SK-N-SH treated with all-trans-retinoic acid at 6 μM for 48 hours (cell line): ENCODE data around the gene BEST1.

Experiments
- ATAC-seq: fragments of 200-7000 bp; cut with Tn5 transposase; 3 replicates; pipeline ENCODE4 v1.9.1; 2020; ENCODE audit warnings: mild to moderate bottlenecking, moderate library complexity
- ARNTL ChIP-seq: fragments of 450-650 bp; formaldehyde crosslinking; IDR thresholded peaks from 2 replicates; pipeline ENCODE4 v1.5.0; 2020; ENCODE audit warnings: low read depth, mild to moderate bottlenecking, moderate library complexity, borderline replicate concordance
- GLIS3 ChIP-seq: fragments of 250-450 bp; sonication (Bioruptor Pico); IDR thresholded peaks from 2 replicates; pipeline ENCODE4 v1.5.0; 2020; ENCODE audit warnings: mild to moderate bottlenecking, moderate library complexity
- ISL1 ChIP-seq: fragments of 250-450 bp; sonication (Bioruptor Pico); IDR thresholded peaks from 2 replicates; pipeline ENCODE4 v2.1.2; 2022; ENCODE audit warnings: mild to moderate bottlenecking, moderate library complexity
- OSR1 ChIP-seq: fragments of 250-450 bp; sonication (Bioruptor Pico); IDR thresholded peaks from 2 replicates; pipeline ENCODE4 v1.8.0; 2022; ENCODE audit warnings: moderate library complexity, mild to moderate bottlenecking, inconsistent platforms
- RARB ChIP-seq: fragments of 250-450 bp; sonication (Bioruptor Pico); IDR thresholded peaks from 2 replicates; pipeline ENCODE4 v1.8.0; 2021; ENCODE audit warnings: mild to moderate bottlenecking, moderate library complexity
- SNAI2 ChIP-seq: fragments of 250-450 bp; sonication (Bioruptor Pico); IDR thresholded peaks from 2 replicates; pipeline ENCODE4 v1.5.0; 2020; ENCODE audit warnings: mild to moderate bottlenecking, moderate library complexity
- TCF4 ChIP-seq: fragments of 250-450 bp; sonication (Bioruptor Pico); IDR thresholded peaks from 2 replicates; pipeline ENCODE4 v1.8.0; 2021; ENCODE audit warnings: mild to moderate bottlenecking, moderate library complexity, borderline replicate concordance
- TOX ChIP-seq: fragments of 250-450 bp; sonication (Bioruptor Pico); IDR thresholded peaks from 2 replicates; pipeline ENCODE4 v1.8.0; 2021; ENCODE audit warnings: mild to moderate bottlenecking, moderate library complexity, borderline replicate concordance
- ZC3H10 ChIP-seq: fragments of 250-450 bp; sonication (Bioruptor Pico); IDR thresholded peaks from 2 replicates; pipeline ENCODE4 v1.5.1; 2021; ENCODE audit warnings: mild to moderate bottlenecking, moderate library complexity
- ZFP3 ChIP-seq: fragments of 250-450 bp; sonication (Bioruptor Pico); IDR thresholded peaks from 2 replicates; pipeline ENCODE4 v1.5.0; 2020; ENCODE audit warnings: mild to moderate bottlenecking, moderate library complexity
- ZFP30 ChIP-seq: fragments of 450-650 bp; formaldehyde crosslinking; IDR thresholded peaks from 2 replicates; pipeline ENCODE4 v1.5.0; 2022; ENCODE audit warnings: mild to moderate bottlenecking, moderate library complexity
- ZNF8 ChIP-seq: fragments of 450-650 bp; formaldehyde crosslinking; IDR thresholded peaks from 2 replicates; pipeline ENCODE4 v1.5.0; 2020; ENCODE audit warnings: mild to moderate bottlenecking, moderate library complexity
- TF ChIP-seq, protein P1 (sequence below): fragments of 250-450 bp; sonication (Bioruptor Pico); IDR thresholded peaks from 2 replicates; pipeline ENCODE4 v1.8.0; 2020; ENCODE audit warnings: mild to moderate bottlenecking, moderate library complexity, borderline replicate concordance
- TF ChIP-seq, protein P2 (sequence below): fragments of 250-450 bp; sonication (Bioruptor Pico); IDR thresholded peaks from 2 replicates; pipeline ENCODE4 v1.5.1; 2021; ENCODE audit warnings: mild to moderate bottlenecking, moderate library complexity
- TF ChIP-seq, protein P3 (sequence below): fragments of 250-450 bp; sonication (Bioruptor Pico); IDR thresholded peaks from 2 replicates; pipeline ENCODE4 v1.5.1; 2020; ENCODE audit warnings: low read depth, mild to moderate bottlenecking, moderate library complexity

The BEST1 gene

DNA sequence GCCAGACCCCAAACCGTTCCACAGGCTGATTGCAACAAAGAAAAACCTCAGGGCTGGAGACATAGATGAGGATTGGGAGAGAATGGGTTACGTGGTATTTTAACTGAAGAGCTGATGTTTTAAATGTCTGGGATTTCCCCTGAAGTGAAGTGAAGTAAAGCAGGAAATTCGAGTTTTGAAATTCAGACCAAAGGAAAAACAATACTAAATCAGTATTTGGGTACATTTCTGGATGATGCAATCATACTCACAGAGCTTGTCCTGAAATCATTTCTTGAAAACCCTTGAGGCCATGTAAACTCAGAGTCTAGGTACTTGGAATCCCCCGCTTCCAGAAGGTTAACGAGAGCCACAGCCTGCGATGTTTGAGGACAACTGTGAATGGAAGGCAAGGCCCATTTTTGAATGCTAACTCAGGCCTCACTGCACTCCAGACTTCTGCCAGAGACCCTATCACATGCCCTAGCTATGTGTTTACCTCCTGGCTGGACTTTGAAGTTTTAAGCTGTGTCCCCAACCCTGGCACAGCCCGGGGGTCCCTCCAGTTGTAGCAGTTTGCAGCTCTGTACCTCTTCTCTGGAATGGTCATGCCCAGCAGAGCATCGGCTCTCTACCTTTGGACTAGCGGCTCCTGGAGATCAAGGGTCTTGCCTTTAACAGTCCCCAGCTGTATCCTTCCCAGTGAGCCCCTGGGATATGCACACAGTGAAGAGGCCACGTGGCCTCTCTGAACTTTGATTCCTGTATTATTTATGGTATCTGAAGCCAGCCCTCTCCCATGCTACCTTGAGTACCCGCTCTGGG, 22.7 kb downstream of the BEST1 start:
- TF ChIP-seq, protein P1, sequence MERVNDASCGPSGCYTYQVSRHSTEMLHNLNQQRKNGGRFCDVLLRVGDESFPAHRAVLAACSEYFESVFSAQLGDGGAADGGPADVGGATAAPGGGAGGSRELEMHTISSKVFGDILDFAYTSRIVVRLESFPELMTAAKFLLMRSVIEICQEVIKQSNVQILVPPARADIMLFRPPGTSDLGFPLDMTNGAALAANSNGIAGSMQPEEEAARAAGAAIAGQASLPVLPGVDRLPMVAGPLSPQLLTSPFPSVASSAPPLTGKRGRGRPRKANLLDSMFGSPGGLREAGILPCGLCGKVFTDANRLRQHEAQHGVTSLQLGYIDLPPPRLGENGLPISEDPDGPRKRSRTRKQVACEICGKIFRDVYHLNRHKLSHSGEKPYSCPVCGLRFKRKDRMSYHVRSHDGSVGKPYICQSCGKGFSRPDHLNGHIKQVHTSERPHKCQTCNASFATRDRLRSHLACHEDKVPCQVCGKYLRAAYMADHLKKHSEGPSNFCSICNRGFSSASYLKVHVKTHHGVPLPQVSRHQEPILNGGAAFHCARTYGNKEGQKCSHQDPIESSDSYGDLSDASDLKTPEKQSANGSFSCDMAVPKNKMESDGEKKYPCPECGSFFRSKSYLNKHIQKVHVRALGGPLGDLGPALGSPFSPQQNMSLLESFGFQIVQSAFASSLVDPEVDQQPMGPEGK (CRISPR knock-in tag) = 0 out of 2 replicates have a peak, but pooled peaks have one; percentile 5
- no peak for TF ChIP-seq ZFP30 (CRISPR knock-in tag)
- ATAC-seq = no peak

DNA sequence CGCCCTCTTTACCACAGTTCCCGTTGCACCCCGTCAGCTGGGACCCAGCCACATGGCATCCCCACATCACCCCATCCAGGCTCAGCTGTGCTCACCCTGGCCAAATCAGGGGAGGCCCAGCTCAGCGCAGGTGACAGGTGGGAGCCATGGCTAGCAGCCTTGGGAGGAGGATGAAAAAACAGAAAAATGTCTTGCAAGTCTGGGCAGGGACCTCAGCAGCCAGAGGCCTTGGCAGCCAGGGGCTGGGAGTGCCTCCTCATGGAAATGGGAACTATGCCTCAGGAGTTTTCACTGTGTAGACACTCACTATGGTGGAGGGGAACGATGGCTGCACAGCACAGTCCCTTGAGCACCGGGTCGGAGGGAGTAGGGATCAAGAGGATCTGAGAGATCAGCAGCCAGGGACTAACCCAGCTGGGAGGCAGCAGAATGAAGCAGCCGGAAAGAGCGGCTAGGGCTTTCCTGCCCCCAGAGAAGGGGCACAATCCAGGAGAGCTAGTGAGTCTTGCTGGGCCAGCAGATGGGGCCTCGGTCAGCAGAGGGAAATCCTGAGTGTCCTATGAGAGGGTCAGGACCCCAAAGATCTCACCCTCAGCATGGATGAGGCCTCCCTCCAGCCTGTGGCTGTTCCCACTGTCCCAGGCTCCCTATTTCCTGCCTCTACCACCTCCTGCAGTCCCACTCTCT, 23.5 kb downstream of the BEST1 start:
- no peak for ATAC-seq
- TF ChIP-seq ZFP3 (no peak), OSR1 (no peak), TCF4 (no peak)
- TF ChIP-seq, all 23 proteins: peak for 0

DNA sequence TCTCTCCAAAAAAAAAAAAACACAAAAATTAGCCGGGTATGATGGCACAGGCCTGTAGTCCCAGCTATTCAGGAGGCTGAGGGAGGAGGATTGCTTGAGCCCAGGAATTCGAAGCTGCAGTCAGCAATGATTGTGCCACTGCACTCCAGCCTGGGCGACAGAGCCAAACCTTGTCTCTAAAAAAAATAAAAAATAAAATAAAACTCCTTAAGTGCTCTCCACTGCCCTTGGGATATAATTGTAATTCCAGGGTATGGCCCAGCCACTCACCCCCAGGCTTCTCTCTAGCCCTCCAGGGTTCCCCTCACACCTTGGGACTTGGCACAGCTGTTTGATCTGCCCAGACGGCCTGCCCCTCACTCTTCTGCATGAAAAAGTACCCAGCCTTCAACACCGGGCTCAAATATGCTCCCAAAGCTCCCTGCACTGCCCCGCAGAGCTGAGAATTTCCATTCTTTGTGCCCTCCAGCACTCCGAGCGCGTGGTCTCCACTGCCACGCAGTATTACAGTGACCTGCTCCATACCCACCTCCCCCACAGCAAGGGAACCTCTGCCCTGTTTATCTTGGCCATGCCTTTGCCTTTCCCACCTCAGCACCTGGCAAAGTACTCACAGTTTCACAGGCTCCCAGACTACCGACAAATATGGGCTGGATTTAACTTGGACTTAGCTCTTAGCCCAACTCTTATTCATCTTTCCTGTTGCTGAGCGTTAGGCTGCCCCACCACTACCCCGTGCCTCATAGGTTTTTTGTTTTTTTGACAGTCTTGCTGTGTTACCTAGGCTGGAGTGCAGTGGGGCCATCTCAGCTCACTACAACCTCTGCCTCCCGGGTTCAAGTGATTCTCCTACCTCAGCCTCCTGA, 24.8 kb downstream of the BEST1 start:
- TF ChIP-seq, protein P1 (CRISPR knock-in tag) = no peak
- TF ChIP-seq, protein P2, sequence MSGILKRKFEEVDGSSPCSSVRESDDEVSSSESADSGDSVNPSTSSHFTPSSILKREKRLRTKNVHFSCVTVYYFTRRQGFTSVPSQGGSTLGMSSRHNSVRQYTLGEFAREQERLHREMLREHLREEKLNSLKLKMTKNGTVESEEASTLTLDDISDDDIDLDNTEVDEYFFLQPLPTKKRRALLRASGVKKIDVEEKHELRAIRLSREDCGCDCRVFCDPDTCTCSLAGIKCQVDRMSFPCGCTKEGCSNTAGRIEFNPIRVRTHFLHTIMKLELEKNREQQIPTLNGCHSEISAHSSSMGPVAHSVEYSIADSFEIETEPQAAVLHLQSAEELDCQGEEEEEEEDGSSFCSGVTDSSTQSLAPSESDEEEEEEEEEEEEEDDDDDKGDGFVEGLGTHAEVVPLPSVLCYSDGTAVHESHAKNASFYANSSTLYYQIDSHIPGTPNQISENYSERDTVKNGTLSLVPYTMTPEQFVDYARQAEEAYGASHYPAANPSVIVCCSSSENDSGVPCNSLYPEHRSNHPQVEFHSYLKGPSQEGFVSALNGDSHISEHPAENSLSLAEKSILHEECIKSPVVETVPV (CRISPR knock-in tag) = no peak
- TF ChIP-seq, protein P3, sequence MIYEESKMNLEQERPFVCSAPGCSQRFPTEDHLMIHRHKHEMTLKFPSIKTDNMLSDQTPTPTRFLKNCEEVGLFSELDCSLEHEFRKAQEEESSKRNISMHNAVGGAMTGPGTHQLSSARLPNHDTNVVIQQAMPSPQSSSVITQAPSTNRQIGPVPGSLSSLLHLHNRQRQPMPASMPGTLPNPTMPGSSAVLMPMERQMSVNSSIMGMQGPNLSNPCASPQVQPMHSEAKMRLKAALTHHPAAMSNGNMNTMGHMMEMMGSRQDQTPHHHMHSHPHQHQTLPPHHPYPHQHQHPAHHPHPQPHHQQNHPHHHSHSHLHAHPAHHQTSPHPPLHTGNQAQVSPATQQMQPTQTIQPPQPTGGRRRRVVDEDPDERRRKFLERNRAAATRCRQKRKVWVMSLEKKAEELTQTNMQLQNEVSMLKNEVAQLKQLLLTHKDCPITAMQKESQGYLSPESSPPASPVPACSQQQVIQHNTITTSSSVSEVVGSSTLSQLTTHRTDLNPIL (CRISPR knock-in tag) = no peak
- no peak for ATAC-seq

DNA sequence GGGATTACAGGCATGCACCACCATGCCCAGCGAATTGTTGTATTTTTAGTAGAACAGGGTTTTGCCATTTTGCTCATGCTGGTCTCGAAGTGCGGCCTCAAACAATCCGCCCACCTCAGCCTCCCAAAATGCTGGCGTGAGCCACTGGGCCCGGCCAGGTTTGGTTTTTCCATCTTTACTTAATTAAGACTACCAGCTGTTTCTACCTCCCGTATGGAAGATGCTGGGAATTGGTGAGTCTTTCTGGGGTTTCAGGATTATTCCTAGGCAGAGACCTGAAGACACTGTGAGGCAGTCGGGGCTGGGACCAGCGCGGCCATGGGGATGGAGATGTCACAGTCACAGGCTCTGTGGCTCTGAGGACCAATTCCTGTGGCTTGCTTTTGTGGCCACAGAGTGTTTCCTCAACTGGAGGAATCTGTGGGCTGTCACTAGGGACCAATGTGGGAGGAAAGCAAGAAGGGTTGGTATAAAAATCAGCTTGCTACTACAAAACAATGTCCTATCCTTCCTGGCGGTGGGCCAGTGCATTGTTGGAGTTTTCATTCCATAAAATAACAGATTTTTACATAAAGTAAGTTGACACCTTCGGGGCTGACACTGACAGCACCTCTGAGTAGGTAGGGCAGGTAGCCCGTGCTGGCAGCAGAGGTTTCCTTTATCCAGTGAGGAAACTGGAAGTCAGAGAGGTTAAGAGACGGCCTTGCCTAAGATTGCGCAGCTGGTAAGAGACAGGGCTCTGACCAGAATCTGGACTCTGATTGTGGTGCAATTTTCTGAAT, 25.7 kb downstream of the BEST1 start:
- no peak for ATAC-seq

DNA sequence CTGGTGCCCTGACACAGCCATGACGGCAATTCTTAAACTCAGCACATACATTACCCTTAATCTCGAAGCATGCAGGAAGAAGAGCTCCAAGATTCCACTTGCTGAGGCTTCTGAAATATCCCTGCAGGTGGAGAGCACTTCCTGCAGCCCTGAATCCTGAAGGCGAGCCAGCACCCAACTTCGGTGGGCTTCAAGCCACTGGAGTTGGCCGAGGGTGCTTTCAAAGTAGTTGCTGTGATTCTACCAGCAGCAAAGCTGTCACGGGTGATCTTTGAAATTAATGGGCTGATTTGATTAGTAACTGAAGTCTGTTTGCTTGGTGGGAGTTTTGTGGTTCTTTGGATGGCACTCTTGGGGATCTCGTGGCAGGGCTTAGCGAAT, 26.3 kb downstream of the BEST1 start:
- no peak for ATAC-seq
- no peak for TF ChIP-seq OSR1
- TF ChIP-seq, protein P3 (CRISPR knock-in tag) = no peak
- TF ChIP-seq, all 23 proteins: peak for 0

More for the DNA sequence above, 25.7 kb downstream of the BEST1 start:
- no peak for TF ChIP-seq ARNTL
- no peak for TF ChIP-seq OSR1
- TF ChIP-seq, all 23 proteins: peak for 0

DNA sequence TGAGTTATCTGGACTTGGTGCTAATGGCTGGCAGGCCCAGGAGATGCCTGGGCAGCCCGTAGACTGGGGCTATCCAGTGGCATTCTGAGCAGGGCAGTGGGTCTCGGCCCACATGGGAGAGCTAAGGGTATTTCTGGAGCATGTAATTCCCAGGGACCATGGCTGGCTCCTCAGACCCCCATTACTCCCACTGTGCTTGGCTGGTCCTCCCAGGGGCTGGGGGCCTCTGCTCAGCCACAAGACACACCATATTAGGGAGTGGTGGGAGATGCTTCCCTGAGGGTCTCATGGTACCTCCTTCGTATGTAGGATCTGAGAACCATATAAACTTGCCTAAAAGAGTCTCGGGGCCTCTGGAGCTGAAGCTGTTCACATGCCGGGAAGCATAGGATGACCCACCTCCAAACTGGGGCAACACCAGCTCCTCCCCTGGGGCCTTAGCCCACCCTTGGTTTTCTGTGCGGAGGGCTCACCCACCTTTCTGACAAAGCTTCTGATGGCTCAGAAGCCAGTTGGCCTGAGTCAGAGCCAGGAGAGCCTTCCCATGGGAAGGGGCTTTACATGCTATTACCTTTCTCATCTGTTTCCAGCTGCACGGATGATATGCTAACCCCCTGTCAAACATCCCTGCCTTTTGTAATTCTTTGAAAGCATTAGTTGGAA, 26.8 kb downstream of the BEST1 start:
- no peak for ATAC-seq
- TF ChIP-seq, protein P1 (CRISPR knock-in tag) = no peak
- TF ChIP-seq, protein P2 (CRISPR knock-in tag) = no peak
- TF ChIP-seq RARB (CRISPR knock-in tag) = no peak
- TF ChIP-seq OSR1 = no peak
- TF ChIP-seq ISL1 (CRISPR knock-in tag) = no peak
- TF ChIP-seq SNAI2 (CRISPR knock-in tag) = no peak
- TF ChIP-seq TOX = no peak
- TF ChIP-seq ZNF8 (CRISPR knock-in tag) = no peak
- TF ChIP-seq ZC3H10 (CRISPR knock-in tag) = no peak
- TF ChIP-seq GLIS3 (CRISPR knock-in tag) = no peak
